ENCODE measurements around the gene BSG. TPM values are rescaled to one million over a fixed set of nuclear protein-coding genes. Genes with fewer than 3 reads are reported as not detected.

Gene BSG
- total and polyA plus RNA-seq, 2 experiments from 2014 or later, result 957 to 973 TPM

DNA sequence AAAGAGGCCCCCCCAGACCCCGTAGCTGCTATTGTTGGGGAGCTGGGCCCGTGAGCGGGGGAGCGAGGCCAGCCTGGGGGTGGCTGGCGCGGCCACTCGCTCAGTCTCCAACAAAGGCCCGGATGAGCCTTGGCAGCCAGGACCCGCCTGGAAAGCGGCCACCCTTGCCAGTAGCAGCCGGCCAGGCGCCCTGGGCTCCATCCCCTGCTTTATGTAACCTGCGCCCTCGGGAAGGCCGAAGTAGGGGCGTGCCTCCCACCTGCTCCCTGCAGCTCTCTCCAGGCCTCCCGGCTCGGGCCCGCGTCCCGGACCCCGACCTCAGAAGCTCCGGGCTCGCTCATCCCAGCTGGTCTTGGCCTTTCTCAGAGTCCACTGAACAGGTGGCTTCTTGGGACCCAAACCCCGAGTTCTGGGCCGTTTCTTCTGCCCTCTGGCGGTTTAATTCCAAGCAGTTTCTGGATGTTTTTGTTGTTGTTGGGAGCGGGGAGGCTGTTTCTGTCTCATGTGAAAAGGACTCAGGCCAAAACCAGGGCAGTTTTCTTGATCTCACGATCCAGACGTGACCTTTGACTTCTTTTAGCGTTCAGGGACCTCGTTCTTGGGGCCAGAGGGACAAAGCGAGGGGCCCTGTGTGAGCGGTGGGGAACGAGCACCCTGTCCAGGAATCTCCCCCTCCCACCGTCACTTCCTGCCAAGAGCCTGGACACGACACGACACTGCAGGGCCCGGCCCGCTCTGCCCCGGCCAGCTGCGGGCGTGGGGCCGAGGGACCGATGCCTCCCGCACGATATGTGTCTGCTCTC lies 39.6 kb upstream of the BSG start:
- H3K4me1 Mint-ChIP-seq, result peaks cover 9% of the 10 kb centered on the region
- peak; percentile 90 for DNase-seq (ENCODE audit: low spot score)
- Histone ChIP-seq H3K4me3 (peak overlapping the region; percentile 98), H4K20me1 (replicated peaks; ENCODE audit: insufficient read depth) (peaks cover 17% of the 10 kb centered on the region), H3F3A (replicated peaks; ENCODE audit: low read depth) (peaks cover 13% of the 10 kb centered on the region), H2AFZ (no peak overlapping the region), H3K79me2 (replicated peaks; ENCODE audit: insufficient read depth) (peaks cover 25% of the 10 kb centered on the region), H3K27ac (ENCODE audit: low read depth) (no peak overlapping the region; the same call in 1 of the 2 replicates), H3K36me3 (ENCODE audit: insufficient read depth) (no peaks in the 10 kb centered on the region; the same call in 1 of the 2 replicates), H3K4me1 (ENCODE audit: insufficient read depth) (no peaks in the 10 kb centered on the region; the same call in 1 of the 2 replicates), H3K27me3 (ENCODE audit: insufficient read depth) (no peaks in the 10 kb centered on the region), H3K9me2 (ENCODE audit: insufficient read depth) (no peaks in the 10 kb centered on the region), H3K4me2 (peak overlapping the region; percentile 94)
- TF ChIP-seq EZH2phosphoT487 (IDR thresholded peaks at IDR 0.05; ENCODE audit: unreplicated experiment), result no peak
- TF ChIP-seq CREB1 (CRISPR knock-in tag; IDR thresholded peaks at IDR 0.05; ENCODE audit: low read depth), result no peak
- TF ChIP-seq, protein P1, sequence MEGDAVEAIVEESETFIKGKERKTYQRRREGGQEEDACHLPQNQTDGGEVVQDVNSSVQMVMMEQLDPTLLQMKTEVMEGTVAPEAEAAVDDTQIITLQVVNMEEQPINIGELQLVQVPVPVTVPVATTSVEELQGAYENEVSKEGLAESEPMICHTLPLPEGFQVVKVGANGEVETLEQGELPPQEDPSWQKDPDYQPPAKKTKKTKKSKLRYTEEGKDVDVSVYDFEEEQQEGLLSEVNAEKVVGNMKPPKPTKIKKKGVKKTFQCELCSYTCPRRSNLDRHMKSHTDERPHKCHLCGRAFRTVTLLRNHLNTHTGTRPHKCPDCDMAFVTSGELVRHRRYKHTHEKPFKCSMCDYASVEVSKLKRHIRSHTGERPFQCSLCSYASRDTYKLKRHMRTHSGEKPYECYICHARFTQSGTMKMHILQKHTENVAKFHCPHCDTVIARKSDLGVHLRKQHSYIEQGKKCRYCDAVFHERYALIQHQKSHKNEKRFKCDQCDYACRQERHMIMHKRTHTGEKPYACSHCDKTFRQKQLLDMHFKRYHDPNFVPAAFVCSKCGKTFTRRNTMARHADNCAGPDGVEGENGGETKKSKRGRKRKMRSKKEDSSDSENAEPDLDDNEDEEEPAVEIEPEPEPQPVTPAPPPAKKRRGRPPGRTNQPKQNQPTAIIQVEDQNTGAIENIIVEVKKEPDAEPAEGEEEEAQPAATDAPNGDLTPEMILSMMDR (conservative IDR thresholded peaks at IDR 0.05; ENCODE audit: low read depth in 2 of 2), result peak; percentile 59 to 63
- no peak for TF ChIP-seq NANOG (IDR thresholded peaks at IDR 0.05; ENCODE audit: borderline replicate concordance)
- TF ChIP-seq, protein P2, sequence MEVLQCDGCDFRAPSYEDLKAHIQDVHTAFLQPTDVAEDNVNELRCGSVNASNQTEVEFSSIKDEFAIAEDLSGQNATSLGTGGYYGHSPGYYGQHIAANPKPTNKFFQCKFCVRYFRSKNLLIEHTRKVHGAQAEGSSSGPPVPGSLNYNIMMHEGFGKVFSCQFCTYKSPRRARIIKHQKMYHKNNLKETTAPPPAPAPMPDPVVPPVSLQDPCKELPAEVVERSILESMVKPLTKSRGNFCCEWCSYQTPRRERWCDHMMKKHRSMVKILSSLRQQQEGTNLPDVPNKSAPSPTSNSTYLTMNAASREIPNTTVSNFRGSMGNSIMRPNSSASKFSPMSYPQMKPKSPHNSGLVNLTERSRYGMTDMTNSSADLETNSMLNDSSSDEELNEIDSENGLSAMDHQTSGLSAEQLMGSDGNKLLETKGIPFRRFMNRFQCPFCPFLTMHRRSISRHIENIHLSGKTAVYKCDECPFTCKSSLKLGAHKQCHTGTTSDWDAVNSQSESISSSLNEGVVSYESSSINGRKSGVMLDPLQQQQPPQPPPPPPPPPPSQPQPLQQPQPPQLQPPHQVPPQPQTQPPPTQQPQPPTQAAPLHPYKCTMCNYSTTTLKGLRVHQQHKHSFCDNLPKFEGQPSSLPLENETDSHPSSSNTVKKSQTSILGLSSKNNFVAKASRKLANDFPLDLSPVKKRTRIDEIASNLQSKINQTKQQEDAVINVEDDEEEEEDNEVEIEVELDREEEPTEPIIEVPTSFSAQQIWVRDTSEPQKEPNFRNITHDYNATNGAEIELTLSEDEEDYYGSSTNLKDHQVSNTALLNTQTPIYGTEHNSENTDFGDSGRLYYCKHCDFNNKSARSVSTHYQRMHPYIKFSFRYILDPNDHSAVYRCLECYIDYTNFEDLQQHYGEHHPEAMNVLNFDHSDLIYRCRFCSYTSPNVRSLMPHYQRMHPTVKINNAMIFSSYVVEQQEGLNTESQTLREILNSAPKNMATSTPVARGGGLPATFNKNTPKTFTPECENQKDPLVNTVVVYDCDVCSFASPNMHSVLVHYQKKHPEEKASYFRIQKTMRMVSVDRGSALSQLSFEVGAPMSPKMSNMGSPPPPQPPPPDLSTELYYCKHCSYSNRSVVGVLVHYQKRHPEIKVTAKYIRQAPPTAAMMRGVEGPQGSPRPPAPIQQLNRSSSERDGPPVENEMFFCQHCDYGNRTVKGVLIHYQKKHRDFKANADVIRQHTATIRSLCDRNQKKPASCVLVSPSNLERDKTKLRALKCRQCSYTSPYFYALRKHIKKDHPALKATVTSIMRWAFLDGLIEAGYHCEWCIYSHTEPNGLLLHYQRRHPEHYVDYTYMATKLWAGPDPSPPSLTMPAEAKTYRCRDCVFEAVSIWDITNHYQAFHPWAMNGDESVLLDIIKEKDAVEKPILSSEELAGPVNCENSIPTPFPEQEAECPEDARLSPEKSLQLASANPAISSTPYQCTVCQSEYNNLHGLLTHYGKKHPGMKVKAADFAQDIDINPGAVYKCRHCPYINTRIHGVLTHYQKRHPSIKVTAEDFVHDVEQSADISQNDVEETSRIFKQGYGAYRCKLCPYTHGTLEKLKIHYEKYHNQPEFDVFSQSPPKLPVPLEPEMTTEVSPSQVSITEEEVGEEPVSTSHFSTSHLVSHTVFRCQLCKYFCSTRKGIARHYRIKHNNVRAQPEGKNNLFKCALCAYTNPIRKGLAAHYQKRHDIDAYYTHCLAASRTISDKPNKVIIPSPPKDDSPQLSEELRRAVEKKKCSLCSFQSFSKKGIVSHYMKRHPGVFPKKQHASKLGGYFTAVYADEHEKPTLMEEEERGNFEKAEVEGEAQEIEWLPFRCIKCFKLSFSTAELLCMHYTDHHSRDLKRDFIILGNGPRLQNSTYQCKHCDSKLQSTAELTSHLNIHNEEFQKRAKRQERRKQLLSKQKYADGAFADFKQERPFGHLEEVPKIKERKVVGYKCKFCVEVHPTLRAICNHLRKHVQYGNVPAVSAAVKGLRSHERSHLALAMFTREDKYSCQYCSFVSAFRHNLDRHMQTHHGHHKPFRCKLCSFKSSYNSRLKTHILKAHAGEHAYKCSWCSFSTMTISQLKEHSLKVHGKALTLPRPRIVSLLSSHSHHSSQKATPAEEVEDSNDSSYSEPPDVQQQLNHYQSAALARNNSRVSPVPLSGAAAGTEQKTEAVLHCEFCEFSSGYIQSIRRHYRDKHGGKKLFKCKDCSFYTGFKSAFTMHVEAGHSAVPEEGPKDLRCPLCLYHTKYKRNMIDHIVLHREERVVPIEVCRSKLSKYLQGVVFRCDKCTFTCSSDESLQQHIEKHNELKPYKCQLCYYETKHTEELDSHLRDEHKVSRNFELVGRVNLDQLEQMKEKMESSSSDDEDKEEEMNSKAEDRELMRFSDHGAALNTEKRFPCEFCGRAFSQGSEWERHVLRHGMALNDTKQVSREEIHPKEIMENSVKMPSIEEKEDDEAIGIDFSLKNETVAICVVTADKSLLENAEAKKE (CRISPR knock-in tag; IDR thresholded peaks at IDR 0.05), result no peak
- H3K36me3 Mint-ChIP-seq (ENCODE audit: low read depth), result peaks cover 13% of the 10 kb centered on the region; the same call in 2 of the 3 replicates
- peak overlapping the region; percentile 79; the same call in 1 of the 2 replicates for H3K27ac Mint-ChIP-seq
- 0 out of 3 replicates have a peak, but pooled peaks cover 2% of the 10 kb centered on the region for H3K9me3 Mint-ChIP-seq
- peak overlapping the region; percentile 87 for H3K4me3 Mint-ChIP-seq
- ATAC-seq, result peak; percentile 42
- H3K27me3 Mint-ChIP-seq (ENCODE audit: insufficient read depth, low read depth, poor library complexity), result peaks cover 17% of the 10 kb centered on the region
